Fibroblast of upper back skin (primary cell): ENCODE measurements around the gene LRRC18.

Source experiments
- DNase-seq: peaks from one replicate; pipeline ENCODE4 v3.0.0-alpha.2; 2013

Gene LRRC18

GRCh38 chr10:48945441-48946130 is 5.9 kb upstream of the LRRC18 start:
- no peak for DNase-seq

GRCh38 chr10:48944171-48944570 is 4.5 kb upstream of the LRRC18 start:
- DNase-seq = no peak

- no peak for DNase-seq
Measured at GRCh38 chr10:48943096-48943495, 3.5 kb upstream of the LRRC18 start.

GRCh38 chr10:48941427-48942075 is 1.9 kb upstream of the LRRC18 start:
- DNase-seq = no peak

GRCh38 chr10:48940958-48941357 is 1.3 kb upstream of the LRRC18 start:
- DNase-seq = no peak

GRCh38 chr10:48940372-48940771 is 732 bp upstream of the LRRC18 start:
- DNase-seq = no peak

- no peak for DNase-seq
Measured at GRCh38 chr10:48938990-48939536, 577 bp downstream of the LRRC18 start.

- DNase-seq = no peak
Measured at GRCh38 chr10:48938281-48938680, 1.4 kb downstream of the LRRC18 start.

- no peak for DNase-seq
Measured at GRCh38 chr10:48937796-48938195, 1.8 kb downstream of the LRRC18 start.

GRCh38 chr10:48935577-48935976 is 4.1 kb downstream of the LRRC18 start:
- no peak for DNase-seq

GRCh38 chr10:48934672-48935501 is 4.8 kb downstream of the LRRC18 start:
- DNase-seq = peak; percentile 10

- no peak for DNase-seq
Measured at GRCh38 chr10:48932831-48933664, 6.6 kb downstream of the LRRC18 start.

- no peak for DNase-seq
Measured at GRCh38 chr10:48931188-48931587, 8.5 kb downstream of the LRRC18 start.

- no peak for DNase-seq
Measured at GRCh38 chr10:48929413-48929990, 10.1 kb downstream of the LRRC18 start.

GRCh38 chr10:48926764-48927540 is 12.7 kb downstream of the LRRC18 start:
- DNase-seq = no peak

- DNase-seq = no peak
Measured at GRCh38 chr10:48926255-48926654, 13.4 kb downstream of the LRRC18 start.

GRCh38 chr10:48924988-48925387 is 14.7 kb downstream of the LRRC18 start:
- no peak for DNase-seq

GRCh38 chr10:48923748-48924147 is 15.9 kb downstream of the LRRC18 start:
- DNase-seq = no peak

GRCh38 chr10:48913674-48914073 is 26.0 kb downstream of the LRRC18 start:
- no peak for DNase-seq

- DNase-seq = no peak
Measured at GRCh38 chr10:48910548-48910947, 29.1 kb downstream of the LRRC18 start.

- no peak for DNase-seq
Measured at GRCh38 chr10:48907730-48908129, 31.9 kb downstream of the LRRC18 start.
